ENCODE data around the gene CRPPA.
"Not testable (repeated sequence)": the region's sequence is repeated elsewhere in the genome, so short reads cannot be mapped to it uniquely, and the experiment has no call there.

Gene CRPPA

GRCh38 chr7:16396766-16397500 is 24.4 kb downstream of the CRPPA start:
- no peak for DNase-seq

- DNase-seq = no peak
Measured at GRCh38 chr7:16395121-16395520, 26.2 kb downstream of the CRPPA start.

GRCh38 chr7:16393862-16394422 is 27.4 kb downstream of the CRPPA start:
- no peak for DNase-seq

- DNase-seq = no peak
Measured at GRCh38 chr7:16392990-16393523, 28.3 kb downstream of the CRPPA start.

- DNase-seq = not testable (repeated sequence)
Measured at GRCh38 chr7:16383786-16384185, 37.6 kb downstream of the CRPPA start.

GRCh38 chr7:16383103-16383502 is 38.2 kb downstream of the CRPPA start:
- DNase-seq = not testable (repeated sequence)
